NCI-H748 (cell line): ENCODE data around the gene PITPNC1.
"Not testable (repeated sequence)": the region's sequence is repeated elsewhere in the genome, so short reads cannot be mapped to it uniquely, and the experiment has no call there.

Experiments
- DNase-seq: peaks from one replicate; lab custom pipeline; 2025; ENCODE audit not compliant: unreplicated experiment; lab: John Stamatoyannopoulos, UW

PITPNC1 gene

GRCh38 chr17:67639979-67640378 is 262.9 kb downstream of the PITPNC1 start:
- DNase-seq = no peak

- no peak for DNase-seq
These were observed 265.4 kb downstream of the PITPNC1 start for GRCh38 chr17:67642488-67642887.

- no peak for DNase-seq
These were observed 267.0 kb downstream of the PITPNC1 start for GRCh38 chr17:67644061-67644460.

GRCh38 chr17:67645195-67645594 is 268.1 kb downstream of the PITPNC1 start:
- DNase-seq = not testable (repeated sequence)

GRCh38 chr17:67646472-67646871 is 269.4 kb downstream of the PITPNC1 start:
- no peak for DNase-seq

- no peak for DNase-seq
These were observed 270.4 kb downstream of the PITPNC1 start for GRCh38 chr17:67647482-67647881.

GRCh38 chr17:67648032-67648905 is 271.2 kb downstream of the PITPNC1 start:
- no peak for DNase-seq

GRCh38 chr17:67648906-67649295 is 271.8 kb downstream of the PITPNC1 start:
- DNase-seq = not testable (repeated sequence)

- DNase-seq = no peak
These were observed 272.8 kb downstream of the PITPNC1 start for GRCh38 chr17:67649891-67650290.

- not testable (repeated sequence) for DNase-seq
These were observed 274.1 kb downstream of the PITPNC1 start for GRCh38 chr17:67651218-67651579.

- DNase-seq = no peak
These were observed 275.4 kb downstream of the PITPNC1 start for GRCh38 chr17:67652433-67652832.

- DNase-seq = no peak
These were observed 278.5 kb downstream of the PITPNC1 start for GRCh38 chr17:67655478-67656148.

GRCh38 chr17:67656494-67657203 is 279.6 kb downstream of the PITPNC1 start:
- DNase-seq = no peak

- DNase-seq = no peak
These were observed 280.5 kb downstream of the PITPNC1 start for GRCh38 chr17:67657596-67657995.

- no peak for DNase-seq
These were observed 281.2 kb downstream of the PITPNC1 start for GRCh38 chr17:67658265-67658664.

GRCh38 chr17:67659028-67659427 is 281.9 kb downstream of the PITPNC1 start:
- peak; percentile 66 for DNase-seq

- DNase-seq = no peak
These were observed 285.6 kb downstream of the PITPNC1 start for GRCh38 chr17:67662712-67663111.

GRCh38 chr17:67663457-67663856 is 286.4 kb downstream of the PITPNC1 start:
- DNase-seq = no peak

GRCh38 chr17:67666028-67666427 is 288.9 kb downstream of the PITPNC1 start:
- no peak for DNase-seq

GRCh38 chr17:67666710-67667109 is 289.6 kb downstream of the PITPNC1 start:
- no peak for DNase-seq

- DNase-seq = peak; percentile 58
These were observed 294.4 kb downstream of the PITPNC1 start for GRCh38 chr17:67671493-67671892.
